Non-pigmented ciliary epithelial cell (primary cell): Measurements from ENCODE around the gene ROR1.

Experiments used
- DNase-seq: peaks from one replicate; pipeline ENCODE4 v3.0.0-alpha.2; 2010; ENCODE audit warnings: low read depth

The ROR1 gene

DNA sequence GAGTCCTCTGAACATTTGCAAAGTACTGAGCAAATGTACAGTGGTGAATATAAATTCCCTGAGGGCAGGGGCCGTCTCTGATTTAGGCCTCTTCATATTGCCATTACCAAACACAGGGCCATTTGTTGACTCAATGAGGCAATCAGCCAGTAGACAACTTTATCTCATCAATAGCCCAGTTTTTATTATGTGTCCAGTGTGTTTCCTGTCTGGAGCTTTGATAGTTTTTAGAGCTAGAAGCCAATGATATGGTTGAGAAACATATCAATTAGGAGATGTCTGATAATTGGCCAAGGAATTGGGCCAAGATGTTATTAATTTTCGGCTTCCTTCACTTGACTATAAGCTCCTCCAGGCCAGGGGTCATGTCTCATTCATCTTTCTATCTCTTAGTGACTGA lies 163.0 kb downstream of the ROR1 start:
- DNase-seq, result no peak

DNA sequence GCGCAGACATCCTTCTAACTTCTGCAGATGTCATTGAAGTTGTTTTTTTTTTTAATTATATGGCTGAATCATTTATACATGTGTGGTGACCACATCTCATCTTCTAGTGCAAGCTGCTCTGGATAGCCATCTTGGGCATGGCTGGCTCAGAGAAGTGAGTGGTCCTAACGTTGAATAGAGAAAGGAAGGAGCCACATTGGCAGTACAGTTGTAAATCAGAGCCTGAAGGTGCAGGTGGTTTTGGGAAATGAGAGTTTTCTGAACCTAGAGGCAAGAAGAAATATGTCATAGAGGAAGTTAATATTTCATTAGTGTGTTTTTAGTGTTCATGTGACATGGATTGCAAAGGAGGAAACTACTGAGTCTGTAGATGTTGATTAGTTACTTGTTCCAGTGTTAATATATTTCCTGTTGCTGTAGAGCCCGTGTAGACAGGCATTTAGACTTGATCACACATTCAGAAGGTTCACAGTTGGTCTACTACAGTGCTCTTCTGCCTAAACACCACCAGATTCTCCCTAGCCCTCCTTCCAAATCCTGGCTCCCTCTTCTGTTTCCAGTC lies 163.7 kb downstream of the ROR1 start:
- no peak for DNase-seq

DNA sequence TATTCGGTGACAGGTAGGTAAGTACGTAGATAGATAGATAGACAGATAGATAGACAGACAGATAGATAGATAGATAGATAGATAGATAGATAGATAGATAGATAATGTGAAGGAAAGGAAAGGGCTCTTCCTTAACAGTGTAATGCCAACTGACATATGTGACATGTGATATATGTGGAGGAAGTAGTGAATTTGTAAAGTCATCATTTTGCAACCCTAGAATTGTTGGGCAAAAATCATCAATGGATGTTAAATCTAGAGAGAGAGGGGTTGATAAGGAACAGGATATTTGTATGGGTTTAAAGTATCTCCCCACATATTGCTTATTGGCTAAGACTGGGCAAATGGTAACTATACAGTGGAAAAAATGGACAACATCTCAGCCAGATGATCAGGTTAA lies 166.6 kb downstream of the ROR1 start:
- DNase-seq, result no peak

DNA sequence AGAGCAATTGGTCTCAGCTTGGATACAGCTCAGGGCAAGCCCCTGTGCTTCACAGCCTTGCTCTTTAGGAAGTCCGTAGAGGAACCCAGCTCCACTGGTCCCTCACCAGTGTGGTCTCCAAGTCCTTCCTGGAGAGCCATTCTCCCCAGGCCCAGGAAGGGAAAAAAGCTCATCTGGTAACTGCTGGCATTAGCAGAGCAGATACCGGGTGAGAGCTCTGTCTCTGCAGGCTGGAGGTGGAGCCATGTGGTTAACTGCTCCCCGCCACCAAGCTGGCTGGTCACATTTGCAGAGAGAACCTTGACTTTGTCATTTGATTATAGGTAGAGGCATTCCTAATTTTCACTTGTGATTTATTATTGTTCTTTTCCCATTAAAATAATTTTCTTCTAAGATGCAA lies 169.6 kb downstream of the ROR1 start:
- no peak for DNase-seq

DNA sequence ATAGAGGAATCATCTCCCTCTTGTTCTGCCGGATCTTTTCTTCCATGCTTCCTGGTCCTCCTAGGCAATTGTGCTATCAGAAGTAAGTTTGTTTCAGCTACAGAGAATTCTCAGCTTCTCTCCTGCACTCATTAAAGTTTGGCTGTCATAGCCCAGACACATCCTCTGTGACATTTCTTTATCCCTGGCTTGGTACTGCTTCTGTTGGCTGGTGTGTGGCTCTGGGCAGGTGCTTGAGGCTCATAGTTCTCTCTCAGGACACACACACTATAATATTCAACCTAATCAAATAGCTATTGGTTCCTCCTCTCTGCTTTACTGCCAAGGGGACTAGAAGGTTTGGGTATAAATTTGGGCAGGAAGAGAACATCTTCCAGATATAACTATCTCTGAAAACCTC lies 172.1 kb downstream of the ROR1 start:
- no peak for DNase-seq

DNA sequence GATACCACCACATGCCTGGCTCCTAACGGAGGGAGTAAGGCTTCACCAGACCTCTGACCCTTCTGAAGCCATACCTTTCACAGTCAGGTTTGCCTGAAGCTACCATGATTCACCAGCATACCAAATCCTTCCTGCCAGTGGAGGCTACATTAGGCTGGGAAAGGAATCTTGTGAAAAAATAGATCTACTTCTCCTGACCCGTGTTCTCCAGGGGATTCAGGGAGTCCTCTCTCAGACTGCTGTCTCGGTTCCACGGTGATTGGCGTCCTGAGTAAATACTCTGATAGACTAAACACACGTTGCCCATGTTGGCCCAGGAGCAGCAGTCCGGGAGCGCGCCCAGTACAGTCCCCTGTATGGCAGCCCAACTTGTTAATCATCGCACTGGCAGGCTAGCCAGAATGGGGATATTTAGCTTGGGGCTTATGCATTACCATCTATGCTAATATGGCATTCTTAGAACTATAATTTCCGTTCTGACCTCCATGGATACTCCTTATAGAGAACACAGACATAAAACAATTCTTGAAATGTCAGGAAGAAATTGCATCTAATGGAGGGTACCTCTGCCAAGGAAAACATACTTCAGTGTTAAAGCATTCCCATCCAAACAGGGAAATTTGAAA lies 173.2 kb downstream of the ROR1 start:
- DNase-seq, result no peak

DNA sequence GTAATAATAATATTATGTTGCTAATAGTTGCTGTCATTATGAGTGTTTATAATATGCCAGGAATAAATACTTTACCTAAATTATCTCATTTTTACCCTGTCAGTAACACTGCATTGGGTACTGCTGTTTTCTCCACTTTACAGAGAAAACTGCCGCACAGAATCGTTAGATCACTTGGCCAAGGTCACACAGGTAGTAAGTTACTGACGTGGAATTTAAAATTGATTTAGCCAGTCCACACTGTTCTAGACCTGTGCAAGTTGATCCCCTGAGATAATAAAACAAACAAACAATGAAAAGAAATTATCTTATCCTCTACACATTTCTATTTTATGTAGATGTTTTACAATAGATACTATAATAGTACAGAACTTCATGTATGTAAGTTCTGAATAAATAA lies 174.1 kb downstream of the ROR1 start:
- no peak for DNase-seq

DNA sequence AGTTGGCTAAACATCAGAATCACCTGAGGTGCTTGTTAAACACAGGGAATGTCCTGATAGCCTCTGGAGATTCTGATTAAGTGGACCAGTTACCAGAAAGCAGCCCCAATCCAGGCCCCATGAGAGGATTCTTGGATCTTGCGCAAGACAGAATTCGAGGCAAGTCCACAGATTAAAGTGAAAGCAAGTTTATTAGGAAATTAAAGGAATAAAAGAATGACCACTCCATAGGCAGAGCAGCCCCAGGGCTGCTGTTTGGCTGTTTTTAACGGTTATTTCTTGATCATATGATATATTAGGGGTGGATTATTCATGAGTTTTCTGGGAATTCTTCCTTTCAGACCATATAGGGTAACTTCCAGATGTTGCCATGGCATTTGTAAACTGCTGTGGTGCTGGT lies 176.2 kb downstream of the ROR1 start:
- DNase-seq, result no peak

DNA sequence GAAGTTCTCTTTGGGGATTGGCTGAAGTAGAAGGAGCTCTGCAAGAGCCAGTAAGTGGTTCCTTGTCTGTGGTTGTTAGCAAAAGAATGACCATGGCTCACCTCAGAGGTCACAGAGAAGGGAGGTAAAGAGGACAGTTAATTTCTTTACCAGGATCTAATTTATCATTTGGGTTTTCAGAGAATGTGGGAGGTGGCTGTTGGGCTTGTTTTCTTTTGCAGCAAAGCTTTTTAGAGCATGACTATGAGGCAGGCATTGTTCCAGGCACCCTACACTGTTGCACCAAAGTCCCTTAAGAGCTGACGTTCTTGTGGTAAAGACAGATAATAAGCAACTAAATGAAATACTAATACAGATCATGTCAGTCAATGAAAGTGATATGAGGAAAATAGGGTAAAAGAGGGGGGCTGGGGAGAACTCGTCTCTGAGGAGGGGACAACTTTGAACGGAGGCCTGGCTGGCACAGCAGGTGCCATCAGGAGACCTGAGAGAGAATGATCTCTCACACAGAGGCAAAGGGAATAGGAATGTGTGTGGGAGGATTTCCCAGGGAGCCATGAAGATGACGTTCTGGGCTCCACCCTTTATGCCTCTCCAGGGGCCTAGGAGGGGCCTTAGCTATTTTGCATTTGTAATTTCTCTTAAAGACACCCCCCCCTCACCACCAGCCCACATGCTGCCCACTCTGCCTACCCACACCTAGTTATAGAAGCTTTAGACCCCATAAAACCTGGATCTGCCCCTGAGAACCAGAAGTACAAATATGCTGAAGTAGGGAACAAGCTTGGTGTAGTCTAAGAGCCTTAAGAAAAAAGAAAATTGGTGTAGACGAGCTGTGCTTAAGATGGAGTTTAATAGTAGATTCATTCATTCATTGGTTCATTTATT lies 177.5 kb downstream of the ROR1 start:
- no peak for DNase-seq

DNA sequence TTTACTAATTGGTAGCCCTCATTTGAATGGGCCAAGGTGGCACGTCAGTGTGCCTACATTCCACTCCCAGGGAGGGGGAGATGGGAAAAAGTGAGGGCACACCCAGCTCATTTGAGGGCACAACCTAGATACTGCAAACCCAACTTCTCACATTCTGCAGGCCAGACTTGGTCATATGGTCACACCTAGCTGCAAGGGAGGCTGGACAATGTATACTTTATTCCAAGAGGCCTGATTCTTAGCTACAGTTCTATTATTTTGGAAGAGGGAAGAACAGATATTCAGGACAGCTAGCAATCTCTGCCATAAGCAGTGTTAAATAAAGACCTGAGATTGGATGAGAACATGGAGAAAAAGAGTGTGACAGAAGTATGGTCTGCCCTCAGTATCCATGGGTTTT lies 180.4 kb downstream of the ROR1 start:
- DNase-seq, result no peak

DNA sequence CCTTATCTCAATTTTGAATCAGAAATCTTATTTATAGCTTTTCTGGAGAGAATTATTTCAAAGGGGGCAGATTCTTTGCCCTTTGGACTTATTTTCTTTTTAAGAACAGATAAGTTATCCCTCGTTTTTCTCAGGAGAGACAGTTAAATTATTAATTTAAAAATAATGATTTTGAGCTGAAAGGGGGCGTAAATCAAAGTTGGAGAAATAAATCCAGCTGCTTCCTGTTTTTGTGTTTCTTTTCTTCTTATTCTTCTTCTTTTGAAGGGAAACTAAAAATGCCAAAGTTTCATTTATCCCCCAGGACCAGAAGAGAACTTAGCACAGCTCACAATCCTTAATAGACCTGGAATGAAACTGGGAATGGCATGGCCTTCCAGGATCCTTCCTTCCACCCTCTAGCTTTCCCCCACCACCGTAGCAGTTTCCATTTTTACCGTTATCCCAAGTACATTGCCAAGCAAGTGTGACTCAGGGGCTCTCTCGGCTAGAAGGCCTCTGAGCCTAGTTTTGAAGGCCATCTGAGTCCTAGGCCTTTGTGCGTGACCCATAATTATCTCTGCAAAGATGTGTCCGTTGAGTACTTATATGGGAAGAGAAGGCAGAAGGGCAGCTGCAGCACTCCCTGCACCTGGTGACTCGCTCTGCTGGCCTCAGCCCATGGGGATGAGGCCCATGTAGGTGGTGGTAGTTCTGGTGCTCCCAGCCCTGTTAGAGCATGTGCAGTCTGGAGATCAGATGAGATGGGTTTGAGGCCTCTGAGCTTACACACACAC lies 181.7 kb downstream of the ROR1 start:
- no peak for DNase-seq

DNA sequence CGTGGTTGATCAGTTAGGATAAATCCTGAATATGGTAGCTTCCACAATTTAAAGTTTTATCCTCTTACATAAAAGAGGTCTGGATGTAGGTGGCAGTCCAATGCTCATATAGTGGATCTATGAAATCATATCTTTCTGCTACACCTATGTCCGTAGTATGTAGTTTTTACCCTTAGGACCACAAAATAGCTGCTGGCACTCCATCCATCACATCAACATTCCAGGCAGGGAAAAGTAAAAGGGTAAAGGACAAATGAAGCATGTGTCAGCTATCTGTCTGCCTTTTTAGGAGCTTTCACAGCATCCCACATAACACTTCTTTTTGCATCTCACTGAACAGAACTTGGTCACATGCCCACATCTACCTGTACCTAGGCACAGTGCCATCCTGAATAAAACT lies 184.7 kb downstream of the ROR1 start:
- no peak for DNase-seq

DNA sequence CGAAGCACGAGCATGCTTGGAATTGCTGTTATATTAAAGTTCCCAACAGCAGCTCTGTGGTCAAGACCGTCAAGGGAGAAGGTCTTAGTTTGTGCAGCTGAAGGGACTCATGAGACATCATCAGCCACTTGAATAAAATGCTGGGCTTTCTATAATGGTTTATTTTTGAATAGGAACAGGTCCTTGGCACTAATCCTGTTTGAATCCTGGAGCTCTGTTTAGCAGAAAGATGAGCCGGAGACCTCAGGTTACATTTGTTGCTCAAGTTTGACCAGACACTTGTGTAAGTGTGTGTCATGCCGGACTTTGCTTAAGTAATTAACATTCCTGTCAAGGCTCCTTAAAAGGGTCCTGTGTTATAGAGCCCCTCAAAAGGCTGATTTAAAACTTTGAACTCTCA lies 186.5 kb downstream of the ROR1 start:
- no peak for DNase-seq

DNA sequence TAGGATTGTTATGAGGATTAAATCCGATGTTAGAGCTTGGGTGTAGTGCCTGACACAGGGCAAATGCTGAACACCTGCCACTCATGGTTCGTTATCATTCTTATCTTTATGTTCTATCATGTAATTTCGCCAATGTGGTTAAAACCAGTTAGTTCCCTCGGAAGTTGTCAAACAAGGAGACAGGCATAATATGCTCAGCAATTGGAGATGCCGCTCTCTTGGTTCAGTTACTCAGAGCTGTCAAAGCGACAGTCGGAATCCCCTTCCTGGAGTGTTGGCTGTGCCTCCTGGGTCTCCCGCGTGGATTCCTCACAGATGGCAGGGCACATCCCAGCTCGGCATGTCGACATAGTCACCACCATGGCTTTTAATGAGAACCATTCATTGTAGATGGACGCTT lies 192.2 kb downstream of the ROR1 start:
- DNase-seq, result no peak

DNA sequence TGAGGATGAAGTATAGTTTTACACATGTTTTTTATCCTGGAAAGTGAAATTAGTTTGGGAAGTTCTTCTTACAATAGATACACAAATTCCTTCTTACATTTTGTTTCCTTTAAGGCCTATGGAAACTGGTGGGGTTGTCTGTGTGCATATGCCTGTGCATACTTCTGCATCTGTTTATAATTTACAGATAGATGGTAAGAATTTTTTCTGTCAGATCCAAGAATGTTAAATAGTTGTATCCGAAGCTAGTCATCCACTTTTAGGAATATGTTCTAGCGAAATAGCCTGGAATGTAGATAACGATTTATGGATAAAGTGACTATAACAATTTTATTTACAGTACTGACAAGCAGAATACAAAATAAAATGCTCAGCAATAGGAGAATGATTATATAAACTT lies 194.1 kb downstream of the ROR1 start:
- DNase-seq, result no peak

DNA sequence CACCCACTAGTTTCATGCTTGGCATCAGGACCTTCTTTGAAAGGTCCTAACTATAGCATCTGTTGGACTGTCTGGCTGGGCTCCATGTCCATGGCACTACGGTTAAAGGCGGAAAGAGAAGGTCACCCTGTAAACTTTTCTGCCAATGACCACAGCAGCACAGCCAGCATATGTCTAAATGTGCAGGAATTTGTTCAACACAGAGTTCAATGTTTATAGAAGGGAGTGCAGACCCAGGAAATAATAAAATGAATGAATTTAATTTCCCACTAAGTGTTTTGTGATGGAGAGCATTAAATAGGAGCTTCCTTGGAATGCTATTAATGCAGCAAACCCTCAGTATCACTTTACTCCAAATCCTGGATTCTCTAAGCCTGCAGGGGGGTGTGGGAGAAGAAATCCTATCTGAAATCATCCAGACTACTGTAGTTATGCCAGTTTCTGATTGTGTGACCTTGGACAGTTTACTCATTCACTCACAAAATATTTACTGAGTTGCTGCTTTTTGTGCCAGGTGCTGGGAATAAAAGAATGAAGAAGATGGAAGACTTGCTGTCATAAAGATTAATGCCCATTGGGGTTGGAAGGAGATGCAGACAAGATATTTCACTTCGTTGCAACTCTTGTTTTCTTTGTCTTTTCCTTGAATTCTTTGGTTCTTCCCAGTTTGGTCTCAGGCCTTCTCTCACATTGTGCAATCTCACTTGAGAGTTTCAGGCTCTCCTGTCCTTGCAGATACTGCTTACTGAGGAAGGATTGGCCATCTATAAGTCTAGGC lies 195.0 kb downstream of the ROR1 start:
- no peak for DNase-seq

DNA sequence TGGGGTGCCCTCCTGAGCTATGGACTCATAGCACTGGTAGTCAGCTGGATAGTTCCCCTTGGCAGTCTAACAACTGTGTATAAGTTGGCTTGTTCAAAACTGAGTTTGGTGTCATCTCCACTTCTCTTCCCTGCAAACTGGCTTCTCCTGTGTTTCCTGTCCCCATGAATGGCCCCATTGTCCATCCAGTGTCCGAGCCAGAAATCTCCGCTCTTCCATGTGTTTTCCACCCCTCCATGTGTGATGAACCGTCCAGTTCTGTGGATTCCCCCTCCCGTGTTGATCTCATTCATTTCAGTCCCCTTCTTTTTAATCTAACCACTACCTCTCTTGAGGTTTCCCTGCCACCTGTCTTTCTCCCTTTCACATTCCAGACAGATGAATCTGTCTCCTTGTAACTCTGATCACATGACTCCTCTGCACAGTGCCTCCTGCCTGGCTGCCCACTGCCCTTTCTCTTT lies 195.7 kb downstream of the ROR1 start:
- DNase-seq, result no peak

DNA sequence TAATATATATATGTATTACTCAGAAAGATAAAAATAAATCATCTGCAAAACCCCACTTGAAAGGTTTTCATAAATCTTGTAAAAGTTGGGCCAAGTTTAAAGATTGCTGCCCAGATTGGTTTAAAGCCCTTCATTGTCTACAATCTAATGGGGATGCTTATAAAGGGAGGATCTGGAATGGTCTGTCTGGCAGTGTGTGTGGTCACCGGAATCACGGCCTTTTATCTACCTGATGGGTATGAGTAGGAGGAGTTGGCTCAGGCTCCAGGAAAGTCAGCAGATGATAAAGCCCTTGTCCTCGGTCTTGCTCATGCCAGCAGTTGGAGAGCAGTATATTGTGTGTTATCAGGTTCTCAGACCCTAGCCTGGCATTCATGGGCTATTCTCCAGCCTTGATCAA lies 197.7 kb downstream of the ROR1 start:
- no peak for DNase-seq

DNA sequence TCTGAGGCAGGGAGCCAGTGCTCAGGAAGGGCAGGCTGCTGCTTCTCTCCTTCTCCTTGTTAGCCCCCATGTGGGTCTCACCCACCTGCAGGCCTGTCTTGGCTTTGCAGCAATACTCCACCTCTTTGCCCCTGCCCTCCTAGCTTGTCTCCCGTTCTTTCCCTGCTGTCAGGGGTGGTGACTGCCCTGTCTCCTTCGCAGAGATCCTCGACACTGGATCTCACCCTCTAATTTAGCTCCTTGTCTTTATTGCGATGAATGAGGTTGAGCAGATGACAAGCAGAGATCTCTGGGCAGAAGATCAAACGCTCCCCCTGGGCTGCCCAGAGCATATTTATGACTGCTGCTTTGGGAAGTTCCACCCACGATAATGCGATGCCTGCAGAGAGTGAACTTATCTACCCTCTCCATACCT lies 199.2 kb downstream of the ROR1 start:
- DNase-seq, result no peak

DNA sequence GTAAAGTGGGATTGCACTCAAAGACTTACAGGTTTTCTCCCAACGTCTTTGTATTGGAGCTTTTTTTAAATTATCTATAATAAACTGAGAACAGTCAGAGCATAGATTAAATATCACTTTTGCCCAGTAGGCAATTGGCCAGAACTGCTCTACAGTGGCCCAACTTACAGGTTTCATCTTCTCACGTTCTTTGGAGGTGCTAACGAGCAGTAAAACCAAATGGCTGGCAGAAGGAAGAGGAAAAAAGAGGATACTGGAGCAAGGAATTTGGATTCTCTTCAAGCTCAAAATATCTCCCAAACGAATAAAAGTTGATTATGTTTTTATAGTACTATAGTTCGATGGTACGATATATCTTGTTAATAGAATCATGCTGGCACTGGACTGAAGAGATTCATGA lies 201.1 kb downstream of the ROR1 start:
- DNase-seq, result no peak

DNA sequence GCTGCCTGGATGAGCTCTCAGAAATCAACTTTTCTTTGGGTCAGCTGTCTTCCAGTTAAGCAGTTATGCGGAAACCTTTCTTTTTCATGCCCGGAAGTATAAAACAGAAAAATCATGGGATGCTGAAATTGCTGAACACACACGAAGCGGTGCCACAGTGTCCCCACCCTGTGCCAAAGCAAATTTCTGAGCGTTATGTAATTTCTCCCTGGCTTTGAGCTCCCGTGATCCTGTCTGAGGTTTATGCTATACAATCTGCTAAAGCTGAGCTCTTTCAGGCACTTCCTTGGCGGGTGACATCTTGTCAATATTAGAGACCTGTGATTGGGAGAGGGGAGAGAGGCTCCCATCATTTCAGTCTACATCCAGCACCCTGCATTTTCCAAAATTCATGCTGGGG lies 201.7 kb downstream of the ROR1 start:
- no peak for DNase-seq

DNA sequence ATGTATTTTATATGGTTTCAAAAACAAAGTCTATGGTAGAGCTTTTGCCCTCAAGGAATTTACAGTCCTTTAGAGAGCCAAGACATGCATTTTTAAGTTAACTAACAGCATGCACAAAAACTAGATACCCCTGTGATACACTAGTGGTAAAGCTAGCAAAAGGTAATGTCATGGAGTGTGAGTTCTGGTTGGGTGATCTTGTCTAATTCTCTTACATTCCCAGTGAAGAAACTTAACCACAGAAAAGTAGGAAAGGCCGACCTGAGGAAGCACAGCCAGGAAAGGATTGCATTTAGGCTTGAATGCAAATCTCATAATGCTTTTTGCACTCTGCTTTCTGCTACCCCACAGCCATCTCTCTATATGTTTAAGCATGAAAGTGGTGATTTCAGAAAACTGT lies 202.2 kb downstream of the ROR1 start:
- DNase-seq, result no peak
